ENCODE data around the gene GALNT10. TPM values are rescaled to one million over a fixed set of nuclear protein-coding genes. Genes with fewer than 3 reads are reported as not detected.

GALNT10 gene
- polyA plus RNA-seq, 2 of the 4 experiments (the other 2 are of a cell fraction) = 110 to 156 TPM

GRCh38 chr5:154168395-154168794, 22.1 kb upstream of the GALNT10 start:
- Histone ChIP-seq H3K27ac (no peak overlapping the region), H3K9me3 (no peaks in the 10 kb centered on the region), H3K4me1 (no peaks in the 10 kb centered on the region; the same call in 2 of the 3 replicates), H3K4me3 (no peak overlapping the region), H3K4me2 (no peak overlapping the region)
- DNase-seq (ENCODE audit: low read depth in 1 of 2, low spot score in 1 of 2) = no peak
- no peak for TF ChIP-seq KDM5A (IDR thresholded peaks at IDR 0.05)
- POLR2A ChIA-PET = no interaction called here
- CTCF ChIA-PET = no interaction called here
- WGBS (ENCODE audit: missing lambda C conversion rate) = 74% methylated on average over 2 of the region's 2 CpGs
- no peak for FAIRE-seq
- ATAC-seq = peak; percentile 52 to 59; a peak in 4 of 6 replicates

- H3K4me2 ChIP-seq = no peak overlapping the region
- no peak overlapping the region for H3K4me3 ChIP-seq
- DNase-seq (ENCODE audit: low read depth in 1 of 2, low spot score in 1 of 2) = no peak
- no peaks in the 10 kb centered on the region for H3K4me1 ChIP-seq
- no peaks in the 10 kb centered on the region for H3K9me3 ChIP-seq
- POLR2A ChIA-PET = no interaction called here
- FAIRE-seq = no peak
- TF ChIP-seq RNF2 (IDR thresholded peaks at IDR 0.05; ENCODE audit: borderline replicate concordance, low read depth) = no peak
- 68% methylated on average over 2 of the region's 2 CpGs for WGBS (ENCODE audit: missing lambda C conversion rate)
- CTCF ChIA-PET = interaction anchor here (1.2 to 1.3 kb wide), 2 partner anchors 17 to 100 kb away, joined by 3 to 6 read pairs; no protein-coding TSS in a partner anchor
- H3K27ac ChIP-seq = no peak overlapping the region
- ATAC-seq = no peak
These were observed 17.7 kb upstream of the GALNT10 start for GRCh38 chr5:154172785-154173184.

GRCh38 chr5:154174091-154174490, 16.4 kb upstream of the GALNT10 start:
- POLR2A ChIA-PET = no interaction called here
- Histone ChIP-seq H3K27ac (no peak overlapping the region), H3K4me3 (no peak overlapping the region), H3K4me1 (no peaks in the 10 kb centered on the region), H3K9me3 (no peaks in the 10 kb centered on the region), H3K4me2 (no peak overlapping the region)
- 29% methylated on average over 1 of the region's 1 CpG for WGBS (ENCODE audit: missing lambda C conversion rate)
- FAIRE-seq (no peak), DNase-seq (ENCODE audit: low read depth in 1 of 2, low spot score in 1 of 2) (no peak), ATAC-seq (no peak)
- TF ChIP-seq FOXS1 (CRISPR knock-in tag; IDR thresholded peaks at IDR 0.05) (no peak), KDM5A (IDR thresholded peaks at IDR 0.05) (no peak), CBX2 (IDR thresholded peaks at IDR 0.05; ENCODE audit: borderline replicate concordance, low read depth) (no peak), NPAS2 (CRISPR knock-in tag; IDR thresholded peaks at IDR 0.05; ENCODE audit: borderline replicate concordance) (no peak), HOXB13 (CRISPR knock-in tag; IDR thresholded peaks at IDR 0.05; ENCODE audit: low read depth) (no peak), HMGXB4 (CRISPR knock-in tag; IDR thresholded peaks at IDR 0.05; ENCODE audit: borderline replicate concordance) (no peak), CBX8 (IDR thresholded peaks at IDR 0.05) (no peak), RFX5 (IDR thresholded peaks at IDR 0.05) (no peak), MYC (IDR thresholded peaks at IDR 0.05; ENCODE audit: borderline replicate concordance, low read length) (no peak), ZFP36 (IDR thresholded peaks at IDR 0.05; ENCODE audit: borderline replicate concordance, partially characterized antibody) (no peak), EP300 (IDR thresholded peaks at IDR 0.05) (no peak), REST (IDR thresholded peaks at IDR 0.05) (no peak)
- CTCF ChIA-PET = interaction anchor here (0.7 to 1.9 kb wide), 4 partner anchors 15 to 231 kb away, joined by 3 to 6 read pairs (median 3); no protein-coding TSS in a partner anchor

GRCh38 chr5:154176181-154176580, 14.4 kb upstream of the GALNT10 start:
- no peak for ATAC-seq
- no peak overlapping the region for H3K27ac ChIP-seq
- WGBS (ENCODE audit: missing lambda C conversion rate) = 37% methylated on average over 2 of the region's 2 CpGs
- H3K4me1 ChIP-seq = no peaks in the 10 kb centered on the region
- no peak for FAIRE-seq
- H3K4me3 ChIP-seq = no peak overlapping the region
- no peak overlapping the region for H3K4me2 ChIP-seq
- no peak for DNase-seq (ENCODE audit: low read depth in 1 of 2, low spot score in 1 of 2)
- POLR2A ChIA-PET = no interaction called here
- CTCF ChIA-PET = interaction anchor here (0.9 to 2.0 kb wide), 6 partner anchors 9 to 200 kb away, joined by 3 to 10 read pairs (median 4); no protein-coding TSS in a partner anchor
- H3K9me3 ChIP-seq = no peaks in the 10 kb centered on the region
- no peak for TF ChIP-seq RFX5 (IDR thresholded peaks at IDR 0.05)
- no peak for TF ChIP-seq ATOH8 (CRISPR knock-in tag; IDR thresholded peaks at IDR 0.05; ENCODE audit: low read depth)
- TF ChIP-seq BCL3 (IDR thresholded peaks at IDR 0.05) = no peak
- no peak for TF ChIP-seq EHF (CRISPR knock-in tag; IDR thresholded peaks at IDR 0.05)
- TF ChIP-seq ZNF302 (CRISPR knock-in tag; IDR thresholded peaks at IDR 0.05) = no peak
- TF ChIP-seq E2F6 (IDR thresholded peaks at IDR 0.05; ENCODE audit: borderline replicate concordance, low read depth) = no peak
- no peak for TF ChIP-seq FOSL2 (IDR thresholded peaks at IDR 0.05)
- no peak for TF ChIP-seq FOSL2 (CRISPR knock-in tag; IDR thresholded peaks at IDR 0.05)
- TF ChIP-seq CEBPB (IDR thresholded peaks at IDR 0.05) = no peak
- TF ChIP-seq NFE2L2 (conservative IDR thresholded peaks at IDR 0.05; ENCODE audit: low read length) = no peak
- no peak for TF ChIP-seq CHD4 (IDR thresholded peaks at IDR 0.05; ENCODE audit: borderline replicate concordance)
